C4-2B (cell line): Measurements from ENCODE around the gene MAS1L.

ENCODE experiments used
- H3K27ac ChIP-seq: fragments of 450-650 bp; 2 replicates; pipeline ENCODE4 v1.5.1; 2017
- ZFX ChIP-seq: fragments of 450-650 bp; IDR thresholded peaks from 2 replicates; pipeline ENCODE4 v1.6.1; 2017
- TF ChIP-seq, protein P1 (sequence below): fragments of 450-650 bp; conservative IDR thresholded peaks from 2 replicates; pipeline ENCODE4 v1.5.1; 2017; ENCODE audit warnings: mild to moderate bottlenecking

MAS1L gene

DNA sequence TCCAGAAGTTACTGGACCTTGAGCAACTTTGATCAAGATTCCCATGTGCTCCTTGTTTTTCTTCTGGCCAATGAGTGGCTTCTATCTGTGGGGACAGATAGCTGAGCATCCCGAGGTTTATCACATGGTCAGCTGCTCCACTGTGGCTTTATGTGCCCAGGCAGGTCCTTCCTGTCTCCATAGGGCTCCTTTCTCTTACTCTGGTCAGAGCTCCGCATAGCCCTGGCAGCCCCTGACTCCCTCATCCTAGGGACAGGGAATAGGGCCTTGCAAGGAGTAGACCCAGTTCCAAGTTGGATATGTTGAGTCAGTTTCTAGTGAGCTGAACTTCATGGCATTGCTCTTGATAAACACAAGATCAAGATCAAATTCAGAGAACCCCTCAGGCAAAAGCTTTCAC lies 6.4 kb upstream of the MAS1L start:
- TF ChIP-seq, protein P1, sequence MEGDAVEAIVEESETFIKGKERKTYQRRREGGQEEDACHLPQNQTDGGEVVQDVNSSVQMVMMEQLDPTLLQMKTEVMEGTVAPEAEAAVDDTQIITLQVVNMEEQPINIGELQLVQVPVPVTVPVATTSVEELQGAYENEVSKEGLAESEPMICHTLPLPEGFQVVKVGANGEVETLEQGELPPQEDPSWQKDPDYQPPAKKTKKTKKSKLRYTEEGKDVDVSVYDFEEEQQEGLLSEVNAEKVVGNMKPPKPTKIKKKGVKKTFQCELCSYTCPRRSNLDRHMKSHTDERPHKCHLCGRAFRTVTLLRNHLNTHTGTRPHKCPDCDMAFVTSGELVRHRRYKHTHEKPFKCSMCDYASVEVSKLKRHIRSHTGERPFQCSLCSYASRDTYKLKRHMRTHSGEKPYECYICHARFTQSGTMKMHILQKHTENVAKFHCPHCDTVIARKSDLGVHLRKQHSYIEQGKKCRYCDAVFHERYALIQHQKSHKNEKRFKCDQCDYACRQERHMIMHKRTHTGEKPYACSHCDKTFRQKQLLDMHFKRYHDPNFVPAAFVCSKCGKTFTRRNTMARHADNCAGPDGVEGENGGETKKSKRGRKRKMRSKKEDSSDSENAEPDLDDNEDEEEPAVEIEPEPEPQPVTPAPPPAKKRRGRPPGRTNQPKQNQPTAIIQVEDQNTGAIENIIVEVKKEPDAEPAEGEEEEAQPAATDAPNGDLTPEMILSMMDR: no peak
- no peak for TF ChIP-seq ZFX
- H3K27ac ChIP-seq: no peak overlapping the region

DNA sequence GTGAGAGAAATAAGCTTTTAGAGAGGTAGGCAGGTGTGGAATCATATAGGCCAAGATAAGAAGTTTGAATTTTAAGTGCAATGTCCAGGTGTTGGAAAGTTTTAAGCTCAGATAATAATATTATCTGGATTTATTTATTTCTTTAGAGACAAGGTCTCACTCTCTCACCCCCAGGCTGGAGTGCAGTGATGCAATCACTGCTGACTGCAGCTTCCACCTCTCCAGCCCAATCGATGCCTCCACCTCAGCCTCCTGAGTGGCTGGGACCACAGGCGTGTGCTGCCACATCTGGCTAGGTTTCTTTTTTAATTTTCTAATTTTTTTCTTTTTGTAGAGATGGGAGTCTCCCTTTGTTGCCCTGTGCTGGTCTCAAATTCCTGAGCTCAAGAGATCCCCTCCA lies 5.5 kb upstream of the MAS1L start:
- H3K27ac ChIP-seq: no peak overlapping the region
- TF ChIP-seq, protein P1: no peak
- no peak for TF ChIP-seq ZFX

DNA sequence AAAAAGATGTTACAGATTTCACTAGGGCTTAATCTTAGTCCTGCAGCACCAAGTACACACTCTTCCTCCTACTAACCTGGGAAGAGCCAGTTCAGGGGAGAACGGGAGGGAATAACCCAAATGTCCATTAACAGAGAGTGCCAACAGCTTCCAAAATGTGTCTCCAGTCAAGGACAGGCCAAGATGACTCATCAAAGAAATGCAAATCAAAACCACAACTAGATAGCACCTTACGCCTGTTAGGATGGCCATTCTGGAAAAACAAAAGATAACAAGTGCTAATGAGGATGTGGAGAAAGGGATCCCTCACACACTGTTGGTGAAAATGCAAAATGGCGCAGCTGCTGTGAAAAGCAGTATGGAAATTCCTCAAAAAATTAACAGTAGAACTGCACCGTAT lies 3.8 kb upstream of the MAS1L start:
- no peak for TF ChIP-seq ZFX
- TF ChIP-seq, protein P1: no peak
- H3K27ac ChIP-seq: no peak overlapping the region

DNA sequence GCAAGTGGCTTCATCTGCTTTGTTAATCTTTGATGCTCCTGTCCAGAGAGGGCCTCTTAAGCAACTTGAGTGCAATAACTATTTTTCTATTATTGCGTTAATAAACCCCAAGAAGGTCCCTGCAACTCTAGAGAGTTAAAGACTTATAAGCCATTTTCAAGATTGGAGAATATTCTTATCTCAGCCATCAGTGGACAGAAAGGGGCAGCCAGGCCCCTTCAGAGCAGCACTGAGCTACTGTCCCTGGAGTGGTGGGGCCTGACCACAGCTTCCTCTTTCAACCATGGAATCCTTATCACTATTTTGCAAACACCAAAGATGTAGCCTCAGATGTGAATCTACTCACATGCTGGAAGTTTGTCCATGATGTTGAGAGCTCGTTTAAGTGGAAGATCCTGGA lies 2.8 kb upstream of the MAS1L start:
- no peak overlapping the region for H3K27ac ChIP-seq
- TF ChIP-seq, protein P1: no peak
- TF ChIP-seq ZFX: no peak

DNA sequence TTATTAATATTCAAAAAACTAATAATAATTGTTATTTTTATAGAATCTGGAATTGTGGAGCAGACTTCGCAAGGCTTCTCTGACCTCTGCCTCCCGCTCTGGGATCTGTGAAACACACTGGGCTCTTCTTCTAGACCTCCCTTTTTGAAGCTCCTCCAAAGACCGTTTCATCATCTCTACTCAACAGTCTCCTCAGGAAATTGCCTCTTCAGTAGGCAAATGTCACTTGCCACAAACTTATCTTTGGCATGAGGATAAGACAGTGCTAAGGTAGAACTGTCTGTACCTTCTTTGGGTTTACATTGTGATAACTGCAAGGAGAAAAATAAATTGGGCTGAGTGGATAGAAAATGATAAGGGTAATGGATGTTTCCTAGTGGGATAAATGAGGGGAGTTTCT lies 2.3 kb upstream of the MAS1L start:
- TF ChIP-seq ZFX: no peak
- TF ChIP-seq, protein P1: no peak
- no peak overlapping the region for H3K27ac ChIP-seq

DNA sequence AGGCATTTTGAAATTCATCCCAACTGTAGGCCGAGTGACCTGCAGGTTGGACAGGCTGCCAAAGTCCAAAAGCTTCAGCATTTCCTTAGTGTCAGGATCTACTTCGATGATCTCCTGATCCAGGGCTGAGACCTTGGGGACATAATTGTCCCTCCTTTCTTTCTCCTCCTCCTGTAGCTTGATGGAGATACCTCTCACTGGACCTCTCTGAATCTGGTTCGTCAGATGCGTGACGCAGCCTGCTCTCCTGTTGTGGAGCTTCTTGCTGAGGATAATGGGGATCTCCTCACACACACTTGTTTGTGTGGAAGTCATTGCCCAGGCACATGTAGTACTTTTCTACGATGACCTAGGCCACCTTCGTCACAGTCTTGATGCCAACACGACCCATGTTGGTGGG lies 1.5 kb upstream of the MAS1L start:
- no peak for TF ChIP-seq ZFX
- TF ChIP-seq, protein P1: no peak
- no peak overlapping the region for H3K27ac ChIP-seq

DNA sequence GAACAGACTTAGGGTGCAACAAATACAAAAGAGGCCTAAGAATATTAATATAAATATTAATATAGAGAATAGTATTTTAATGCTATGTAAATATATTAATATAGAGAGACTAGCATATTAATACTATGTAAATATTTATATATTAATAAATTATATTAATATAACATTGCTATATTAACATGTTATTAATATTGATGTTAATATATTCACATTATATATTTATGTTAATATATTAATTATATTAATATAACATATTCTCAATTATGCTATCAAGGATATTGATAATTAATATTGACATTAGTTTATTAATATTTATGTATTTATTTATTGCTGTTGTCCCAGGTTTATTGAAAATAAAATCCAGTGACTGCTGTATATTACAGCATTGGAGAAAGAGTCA lies 1.1 kb upstream of the MAS1L start:
- TF ChIP-seq, protein P1: no peak
- TF ChIP-seq ZFX: no peak
- no peak overlapping the region for H3K27ac ChIP-seq
